ENCODE results near the gene PRRT2.
A peak's percentile ranks its signal among the peaks of the same experiment; 100 is the strongest.
"Not testable (repeated sequence)": the region's sequence is repeated elsewhere in the genome, so short reads cannot be mapped to it uniquely, and the experiment has no call there.

The PRRT2 gene

GRCh38 chr16:29812754-29813643, 1.0 kb downstream of the PRRT2 start:
- DNase-seq (ENCODE audit: low read depth), result no peak

- no peak for DNase-seq (ENCODE audit: low read depth)
These were observed 1.9 kb downstream of the PRRT2 start for GRCh38 chr16:29813644-29814562.

GRCh38 chr16:29814592-29814991, 2.6 kb downstream of the PRRT2 start:
- DNase-seq (ENCODE audit: low read depth), result no peak

- no peak for DNase-seq (ENCODE audit: low read depth)
These were observed 3.2 kb downstream of the PRRT2 start for GRCh38 chr16:29815032-29815721.

- peak; percentile 96 for DNase-seq (ENCODE audit: low read depth)
These were observed 4.0 kb downstream of the PRRT2 start, which contains the start of gene PAGR1 for GRCh38 chr16:29815793-29816693. TSS of gene PAGR1 (plus strand) at chr16:29816152. CDS start at chr16:29816526, 374 bp downstream.

- DNase-seq (ENCODE audit: low read depth), result no peak
These were observed 4.9 kb downstream of the PRRT2 start for GRCh38 chr16:29816694-29817441.

GRCh38 chr16:29818082-29818481, 6.1 kb downstream of the PRRT2 start:
- DNase-seq (ENCODE audit: low read depth), result no peak

- DNase-seq (ENCODE audit: low read depth), result no peak
These were observed 7.5 kb downstream of the PRRT2 start for GRCh38 chr16:29819506-29819905.

- no peak for DNase-seq (ENCODE audit: low read depth)
These were observed 8.3 kb downstream of the PRRT2 start, which contains the start of gene MVP for GRCh38 chr16:29820271-29820701. TSS of gene MVP (plus strand) at chr16:29820462. CDS start at chr16:29830550, 10,088 bp downstream.

GRCh38 chr16:29820730-29821642, 9.0 kb downstream of the PRRT2 start:
- no peak for DNase-seq (ENCODE audit: low read depth)

- no peak for DNase-seq (ENCODE audit: low read depth)
These were observed 9.7 kb downstream of the PRRT2 start for GRCh38 chr16:29821643-29822115.

GRCh38 chr16:29824589-29825144, 12.7 kb downstream of the PRRT2 start:
- no peak for DNase-seq (ENCODE audit: low read depth)

GRCh38 chr16:29825145-29826044, 13.4 kb downstream of the PRRT2 start:
- no peak for DNase-seq (ENCODE audit: low read depth)

- DNase-seq (ENCODE audit: low read depth), result no peak
These were observed 14.3 kb downstream of the PRRT2 start for GRCh38 chr16:29826342-29826695.

- DNase-seq (ENCODE audit: low read depth), result no peak
These were observed 18.8 kb downstream of the PRRT2 start for GRCh38 chr16:29830774-29831173.

- DNase-seq (ENCODE audit: low read depth), result no peak
These were observed 19.5 kb downstream of the PRRT2 start for GRCh38 chr16:29831490-29831889.

- not testable (repeated sequence) for DNase-seq (ENCODE audit: low read depth)
These were observed 21.2 kb downstream of the PRRT2 start for GRCh38 chr16:29833219-29833618.

GRCh38 chr16:29834079-29834478, 22.1 kb downstream of the PRRT2 start:
- DNase-seq (ENCODE audit: low read depth), result no peak
